ENCODE measurements around the gene CEP70.
"Not testable (repeated sequence)": the region's sequence is repeated elsewhere in the genome, so short reads cannot be mapped to it uniquely, and the experiment has no call there.

DNA sequence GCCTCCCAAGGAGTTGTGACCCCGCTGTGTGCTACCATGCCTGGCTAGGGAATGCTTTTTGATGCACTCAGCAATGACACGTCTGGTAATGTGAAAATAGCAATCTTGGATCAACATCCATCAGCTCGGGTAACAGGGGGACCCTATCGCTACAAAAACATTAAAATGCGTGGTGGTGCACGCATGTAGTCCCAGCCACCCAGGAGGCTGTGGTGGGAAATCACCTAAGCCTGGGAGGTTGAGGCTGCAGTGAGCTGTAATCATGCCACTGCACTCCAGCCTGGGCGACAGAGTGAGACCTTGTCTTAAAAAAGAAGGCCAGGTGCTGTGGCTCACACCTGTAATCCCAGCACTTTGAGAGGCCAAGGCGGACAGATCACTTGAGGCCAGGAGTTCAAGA is 140.1 kb downstream of the CEP70 start:
- TF ChIP-seq, protein P1, sequence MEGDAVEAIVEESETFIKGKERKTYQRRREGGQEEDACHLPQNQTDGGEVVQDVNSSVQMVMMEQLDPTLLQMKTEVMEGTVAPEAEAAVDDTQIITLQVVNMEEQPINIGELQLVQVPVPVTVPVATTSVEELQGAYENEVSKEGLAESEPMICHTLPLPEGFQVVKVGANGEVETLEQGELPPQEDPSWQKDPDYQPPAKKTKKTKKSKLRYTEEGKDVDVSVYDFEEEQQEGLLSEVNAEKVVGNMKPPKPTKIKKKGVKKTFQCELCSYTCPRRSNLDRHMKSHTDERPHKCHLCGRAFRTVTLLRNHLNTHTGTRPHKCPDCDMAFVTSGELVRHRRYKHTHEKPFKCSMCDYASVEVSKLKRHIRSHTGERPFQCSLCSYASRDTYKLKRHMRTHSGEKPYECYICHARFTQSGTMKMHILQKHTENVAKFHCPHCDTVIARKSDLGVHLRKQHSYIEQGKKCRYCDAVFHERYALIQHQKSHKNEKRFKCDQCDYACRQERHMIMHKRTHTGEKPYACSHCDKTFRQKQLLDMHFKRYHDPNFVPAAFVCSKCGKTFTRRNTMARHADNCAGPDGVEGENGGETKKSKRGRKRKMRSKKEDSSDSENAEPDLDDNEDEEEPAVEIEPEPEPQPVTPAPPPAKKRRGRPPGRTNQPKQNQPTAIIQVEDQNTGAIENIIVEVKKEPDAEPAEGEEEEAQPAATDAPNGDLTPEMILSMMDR (IDR thresholded peaks at IDR 0.05) = not testable (repeated sequence)
- not testable (repeated sequence) for TF ChIP-seq POLR2A, POLR2AphosphoS5 (IDR thresholded peaks at IDR 0.05)
